Ovary (tissue), 9 donors: Measurements from ENCODE around the gene MPV17L. TPM values are rescaled to one million over a fixed set of nuclear protein-coding genes. Genes with fewer than 3 reads are reported as not detected.
"Not testable (repeated sequence)": the region's sequence is repeated elsewhere in the genome, so short reads cannot be mapped to it uniquely, and the experiment has no call there.

Experiments used
- DNase-seq, 5 donors: peaks; one replicate each; pipeline ENCODE4 v3.0.0-alpha.2; 2019 to 2020
- H3K27ac ChIP-seq, 2 donors: fragments of 200-600 bp; one replicate each; pipeline versions ENCODE4 v1.5.1 to v1.8.0; 2019 to 2022
- H3K27me3 ChIP-seq: fragments of 200-600 bp; one replicate; pipeline ENCODE4 v1.8.0; 2022
- H3K36me3 ChIP-seq: fragments of 200-600 bp; sonication (generic); one replicate; pipeline ENCODE4 v1.5.1; 2019
- H3K4me1 ChIP-seq: one replicate; pipeline ENCODE4 v1.8.1; 2013; ENCODE audit warnings: mild to moderate bottlenecking, moderate library complexity; ENCODE audit not compliant: insufficient read depth
- H3K4me3 ChIP-seq: fragments of 200-600 bp; sonication (generic); one replicate; pipeline ENCODE4 v1.5.1; 2017
- H3K9me3 ChIP-seq, 2 donors: fragments of 200-600 bp in 1 of 2; sonication (generic) in 1 of 2; one replicate each; pipeline versions ENCODE4 v1.5.1 to v1.8.1; 2013 to 2019; ENCODE audit warnings: mild to moderate bottlenecking in 1 of 2, moderate library complexity in 1 of 2
- EP300 ChIP-seq: sonication (generic); formaldehyde crosslinking; IDR thresholded peaks from one replicate; pipeline ENCODE4 v1.6.1; 2017; ENCODE audit warnings: antibody characterized with exemption
- POLR2A ChIP-seq: fragments of 450-650 bp; IDR thresholded peaks from one replicate; pipeline ENCODE4 v1.6.1; 2017; ENCODE audit warnings: antibody characterized with exemption, mild to moderate bottlenecking, moderate library complexity
- WGBS, 3 donors: extraction: QIAGEN DNeasy Blood & Tissue Kit in 1 of 3; methylation state at CpG; one replicate each; pipeline versions ENCODE4 v1.1.5 to v1.1.7; 2013 to 2017; 5-methylcytosine and 5-hydroxymethylcytosine counted together
- intact Hi-C, 4 donors: fragments of 100-400 bp; cut with DNase I; formaldehyde crosslinking; loops; one replicate each; pipeline versions ENCODE4 v1.11.0 to v1.15.1; 2022 to 2023
- polyA plus RNA-seq, 2 donors: library from polyadenylated mRNA; stranded (reverse); fragments of 200-250 nt in 1 of 2; fragments of 350-450 nt in 1 of 2; fragmentation: Illumina TruSeq in 1 of 2; extraction: RNeasy Lipid Tissue Mini Kit (QIAGEN cat#74804) in 1 of 2; gene quantifications; one replicate each; pipeline ENCODE4 v1.2.3, GENCODE V29; 2013 to 2014
- total RNA-seq, 7 donors: library from RNA; depleted of rRNA in 2 of 7; stranded (reverse); fragments of >200 nt in 2 of 7; fragmentation: NEBNext Ultra II Directional in 3 of 7; extraction: Animal tissue kit (Norgen Biotek cat#: 25700) in 3 of 7; gene quantifications; one replicate each; pipeline versions ENCODE4 v1.1.0 to v1.2.4, GENCODE V29; 2016 to 2023
- TF ChIP-seq, protein P1 (sequence below), 3 donors: fragments of 450-650 bp in 2 of 3; fragments of 200-600 bp in 1 of 3; IDR thresholded peaks; one replicate each; pipeline versions ENCODE4 v1.5.1 to v1.8.0; 2016 to 2022; ENCODE audit warnings: antibody characterized with exemption in 3 of 3, mild to moderate bottlenecking in 1 of 3
- donor health status: DM: no; HTN: no; CAD: no; lungs with moderate emphysema.
- donor health status: DM: no; HTN: no; CAD: no.
- donor health status: Bipolar disorder and iron deficiency.
- donor health status: DM: yes; HTN: yes; CAD: no.
- donor health status: DM: no; HTN: no; CAD: no.
- donor health status: DM: yes; HTN: yes; CAD: no.

MPV17L gene
- total and polyA plus RNA-seq, 9 donors, result 3.8 to 13.9 (median 10.2) TPM

DNA sequence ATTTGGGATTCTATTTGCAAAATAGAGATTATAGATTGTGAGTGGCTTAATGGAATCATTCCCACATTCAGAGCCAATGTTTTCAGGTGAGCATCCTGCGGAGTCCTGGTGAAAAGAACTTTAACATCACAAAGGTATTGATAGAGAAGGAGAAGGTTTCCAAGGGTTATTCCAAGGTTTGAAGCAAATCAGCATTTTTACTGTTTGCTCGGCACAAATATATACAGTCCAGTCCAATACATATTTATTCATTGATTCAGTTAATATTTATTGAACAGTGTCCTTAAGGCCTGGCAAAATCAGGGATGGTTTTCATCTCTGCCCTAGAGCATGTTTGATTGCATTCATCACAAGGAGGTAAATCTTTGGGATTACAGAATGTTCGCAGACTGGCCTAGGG lies 6.4 kb downstream of the MPV17L start:
- Histone ChIP-seq H3K4me3 (no peak overlapping the region), H3K36me3 (no peaks in the 10 kb centered on the region), H3K27me3 (no peaks in the 10 kb centered on the region), H3K9me3 (no peaks in the 10 kb centered on the region), H3K27ac (no peak overlapping the region), H3K4me1 (no peaks in the 10 kb centered on the region)
- 96 to 98% (median 98%) methylated on average over 3 of the region's 3 CpGs for WGBS, 3 donors
- intact Hi-C loops, result no loop called here
- TF ChIP-seq, protein P1, sequence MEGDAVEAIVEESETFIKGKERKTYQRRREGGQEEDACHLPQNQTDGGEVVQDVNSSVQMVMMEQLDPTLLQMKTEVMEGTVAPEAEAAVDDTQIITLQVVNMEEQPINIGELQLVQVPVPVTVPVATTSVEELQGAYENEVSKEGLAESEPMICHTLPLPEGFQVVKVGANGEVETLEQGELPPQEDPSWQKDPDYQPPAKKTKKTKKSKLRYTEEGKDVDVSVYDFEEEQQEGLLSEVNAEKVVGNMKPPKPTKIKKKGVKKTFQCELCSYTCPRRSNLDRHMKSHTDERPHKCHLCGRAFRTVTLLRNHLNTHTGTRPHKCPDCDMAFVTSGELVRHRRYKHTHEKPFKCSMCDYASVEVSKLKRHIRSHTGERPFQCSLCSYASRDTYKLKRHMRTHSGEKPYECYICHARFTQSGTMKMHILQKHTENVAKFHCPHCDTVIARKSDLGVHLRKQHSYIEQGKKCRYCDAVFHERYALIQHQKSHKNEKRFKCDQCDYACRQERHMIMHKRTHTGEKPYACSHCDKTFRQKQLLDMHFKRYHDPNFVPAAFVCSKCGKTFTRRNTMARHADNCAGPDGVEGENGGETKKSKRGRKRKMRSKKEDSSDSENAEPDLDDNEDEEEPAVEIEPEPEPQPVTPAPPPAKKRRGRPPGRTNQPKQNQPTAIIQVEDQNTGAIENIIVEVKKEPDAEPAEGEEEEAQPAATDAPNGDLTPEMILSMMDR (IDR thresholded peaks at IDR 0.05), result no peak
- TF ChIP-seq POLR2A (no peak), EP300 (no peak)
- no peak for DNase-seq

DNA sequence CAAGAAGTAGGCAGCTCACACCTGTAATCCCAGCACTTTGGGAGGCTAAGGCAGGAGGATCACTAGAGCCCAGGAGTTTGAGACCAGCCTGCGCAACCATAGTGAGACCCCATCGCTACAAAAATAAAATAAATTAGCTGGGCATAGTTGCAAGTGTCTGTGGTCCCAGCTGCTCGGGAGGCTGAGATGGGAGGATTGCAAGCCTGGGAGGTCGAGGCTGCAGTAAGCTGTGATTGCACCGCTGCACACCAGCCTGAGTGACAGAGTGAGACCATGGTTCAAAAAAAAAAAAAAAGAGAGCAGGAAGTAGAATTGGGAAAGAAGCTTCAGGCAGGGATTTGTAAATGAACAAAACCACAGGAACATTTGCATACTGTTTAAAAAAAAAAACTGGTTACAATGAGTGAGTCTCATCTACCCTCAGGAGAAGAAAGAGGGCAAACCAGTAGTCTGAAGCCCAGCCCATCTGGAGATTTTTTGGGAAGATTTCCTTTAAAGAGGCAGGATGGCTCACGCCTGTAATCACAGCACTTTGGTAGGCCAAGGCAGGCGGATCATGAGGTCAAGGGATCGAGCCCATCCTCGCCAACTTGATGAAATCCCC lies 7.9 kb downstream of the MPV17L start:
- Histone ChIP-seq H3K4me3 (no peak overlapping the region), H3K27ac (no peak overlapping the region), H3K9me3 (no peaks in the 10 kb centered on the region), H3K36me3 (no peaks in the 10 kb centered on the region), H3K4me1 (no peaks in the 10 kb centered on the region), H3K27me3 (no peaks in the 10 kb centered on the region)
- intact Hi-C loops, result no loop called here
- DNase-seq, result no peak
- 95 to 98% (median 97%) methylated on average over 9 of the region's 9 CpGs for WGBS, 3 donors
- TF ChIP-seq, protein P1 (IDR thresholded peaks at IDR 0.05), result no peak
- no peak for TF ChIP-seq EP300
- TF ChIP-seq POLR2A, result no peak

DNA sequence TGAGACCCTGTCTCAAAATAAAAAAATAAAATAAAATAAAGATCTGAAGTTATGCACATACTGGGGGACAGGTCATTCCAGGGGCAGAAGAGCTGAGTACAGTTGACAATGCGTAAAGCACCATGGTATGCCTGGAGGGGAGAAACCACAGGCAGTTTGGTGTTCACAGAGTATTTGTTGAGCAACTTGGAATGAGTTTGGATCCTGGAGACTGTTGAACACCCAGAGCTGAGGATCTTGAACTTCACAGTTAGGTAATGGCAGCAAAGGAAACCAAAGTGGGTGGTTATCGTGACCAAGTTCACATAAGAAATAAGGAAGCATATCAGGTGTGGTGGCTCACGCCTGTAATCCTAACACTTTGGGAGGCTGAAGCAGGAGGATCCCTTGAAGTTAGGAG lies 8.5 kb downstream of the MPV17L start:
- H3K36me3 ChIP-seq, H3K9me3 ChIP-seq, H3K27me3 ChIP-seq, DNase-seq, intact Hi-C loops, H3K27ac ChIP-seq, H3K4me1 ChIP-seq, H3K4me3 ChIP-seq: not testable (repeated sequence)
- 94 to 97% (median 96%) methylated on average over 3 of the region's 3 CpGs for WGBS, 3 donors

DNA sequence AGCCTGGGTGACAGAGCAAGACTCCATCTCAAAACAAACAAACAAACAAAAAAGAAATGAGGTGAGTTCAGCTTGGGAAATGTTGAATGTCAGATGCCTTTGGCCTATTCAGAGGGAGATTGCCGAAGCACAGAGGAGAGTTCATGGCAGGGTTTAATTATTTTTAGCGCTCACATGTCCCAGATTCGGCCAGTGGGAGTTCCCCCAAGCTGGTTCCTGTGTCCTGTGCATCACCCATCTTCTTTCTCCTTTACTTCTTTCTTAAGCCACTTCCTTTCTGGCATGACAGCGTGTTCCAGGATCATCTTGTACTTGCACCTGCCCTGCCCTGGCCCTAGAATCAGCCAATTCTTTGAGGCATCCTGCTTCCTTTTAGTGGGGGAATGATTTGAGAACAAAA lies 9.2 kb downstream of the MPV17L start:
- WGBS, 3 donors, result 32 to 52% (median 47%) methylated on average over 4 of the region's 4 CpGs
- no peaks in the 10 kb centered on the region for H3K9me3 ChIP-seq
- no peaks in the 10 kb centered on the region for H3K4me1 ChIP-seq
- intact Hi-C loops, result no loop called here
- H3K27me3 ChIP-seq, result no peaks in the 10 kb centered on the region
- no peaks in the 10 kb centered on the region for H3K36me3 ChIP-seq
- DNase-seq, result peak in 3 of 5 donors; percentile 24 to 60 (median 59)
- no peak overlapping the region for H3K4me3 ChIP-seq
- no peak overlapping the region for H3K27ac ChIP-seq
- TF ChIP-seq, protein P1 (IDR thresholded peaks at IDR 0.05), result no peak
- no peak for TF ChIP-seq POLR2A
- no peak for TF ChIP-seq EP300

DNA sequence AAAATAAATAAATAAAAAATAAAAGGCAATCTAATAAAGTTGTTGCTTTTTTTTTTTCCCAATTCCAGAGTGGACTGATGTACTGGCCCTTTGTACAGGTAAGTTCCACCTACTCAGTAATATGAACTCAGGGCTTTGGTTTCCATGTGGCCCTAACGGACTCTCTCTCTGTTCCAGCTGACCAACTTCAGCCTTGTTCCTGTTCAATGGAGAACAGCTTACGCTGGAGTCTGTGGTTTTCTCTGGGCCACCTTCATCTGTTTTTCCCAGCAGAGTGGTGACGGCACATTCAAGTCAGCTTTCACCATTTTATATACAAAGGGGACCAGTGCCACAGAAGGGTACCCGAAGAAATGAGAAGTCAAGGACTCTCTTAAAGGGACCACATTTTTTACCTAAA lies 12.2 kb downstream of the MPV17L start:
- DNase-seq, H3K27me3 ChIP-seq, intact Hi-C loops, H3K27ac ChIP-seq, H3K4me1 ChIP-seq, H3K4me3 ChIP-seq, H3K9me3 ChIP-seq, H3K36me3 ChIP-seq: not testable (repeated sequence)
- 74 to 82% (median 77%) methylated on average over 4 of the region's 4 CpGs for WGBS, 3 donors

DNA sequence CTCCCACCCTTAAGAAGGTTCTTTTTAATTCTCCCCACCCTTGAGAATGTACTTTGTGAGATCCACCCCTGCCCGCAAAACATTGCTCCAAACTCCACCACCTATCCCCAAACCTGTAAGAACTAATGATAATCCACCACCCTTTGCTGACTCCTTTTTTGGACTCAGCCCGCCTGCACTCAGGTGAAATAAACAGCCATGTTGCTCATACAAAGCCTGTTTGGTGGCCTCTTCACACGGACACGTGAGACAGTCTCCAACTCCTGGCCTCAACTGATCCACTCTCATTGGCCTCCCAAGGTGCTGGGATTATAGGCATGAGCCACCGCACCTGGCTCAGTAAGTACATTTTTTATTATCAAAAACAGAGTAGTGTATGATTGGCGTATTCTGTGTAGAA lies 13.9 kb downstream of the MPV17L start:
- H3K4me1 ChIP-seq, H3K27me3 ChIP-seq, H3K27ac ChIP-seq, DNase-seq, H3K9me3 ChIP-seq, H3K4me3 ChIP-seq, intact Hi-C loops, H3K36me3 ChIP-seq: not testable (repeated sequence)
- 93 to 97% (median 95%) methylated on average over 6 of the region's 6 CpGs for WGBS, 3 donors
